ENCODE measurements around the gene PDZD2.
"Not testable (repeated sequence)": the region's sequence is repeated elsewhere in the genome, so short reads cannot be mapped to it uniquely, and the experiment has no call there.

PDZD2 gene

DNA sequence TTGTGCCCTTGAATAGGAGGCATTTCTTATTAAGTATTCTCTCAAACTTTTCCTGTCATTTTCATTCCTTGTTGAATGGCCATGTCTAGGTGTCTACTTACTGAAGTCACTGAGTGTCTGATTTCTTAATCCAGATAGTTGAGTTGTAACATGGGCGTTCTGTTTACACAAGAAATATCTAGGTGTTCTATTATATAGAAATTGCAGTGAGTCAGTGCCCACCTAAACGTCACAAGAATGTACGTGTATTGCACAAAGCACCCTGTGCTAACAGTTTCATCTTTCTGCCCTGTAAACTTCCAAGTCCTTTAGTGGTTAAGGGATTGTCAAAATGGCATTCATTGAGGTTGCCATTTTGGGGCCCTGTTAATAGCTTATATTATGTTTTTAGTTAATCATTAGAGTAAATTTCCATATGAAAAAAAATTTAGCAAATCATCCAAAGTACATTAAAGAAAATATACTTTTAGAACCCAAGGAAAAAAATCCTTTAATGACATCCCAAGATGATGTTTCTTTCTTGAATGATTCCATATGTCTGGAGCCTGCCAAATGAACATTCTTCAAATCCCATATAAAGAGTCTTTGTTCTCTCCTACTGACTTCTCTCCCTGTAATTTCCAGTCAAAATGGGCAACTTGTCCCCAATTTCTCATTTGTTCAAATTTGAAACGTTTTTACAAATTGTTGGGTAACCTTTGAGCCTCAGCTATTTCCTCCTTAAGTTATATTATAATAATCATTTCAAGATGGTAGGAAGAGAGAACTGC is 421.0 kb downstream of the PDZD2 start:
- Histone ChIP-seq H3K9me3 (ENCODE audit: control insufficient read depth, insufficient read depth, low read length) (no peaks in the 10 kb centered on the region), H3K4me1 (ENCODE audit: insufficient read depth, low read length) (no peaks in the 10 kb centered on the region), H3K36me3 (ENCODE audit: insufficient read depth, low read length) (no peaks in the 10 kb centered on the region), H3K9ac (ENCODE audit: low read depth, low read length) (no peak overlapping the region)

DNA sequence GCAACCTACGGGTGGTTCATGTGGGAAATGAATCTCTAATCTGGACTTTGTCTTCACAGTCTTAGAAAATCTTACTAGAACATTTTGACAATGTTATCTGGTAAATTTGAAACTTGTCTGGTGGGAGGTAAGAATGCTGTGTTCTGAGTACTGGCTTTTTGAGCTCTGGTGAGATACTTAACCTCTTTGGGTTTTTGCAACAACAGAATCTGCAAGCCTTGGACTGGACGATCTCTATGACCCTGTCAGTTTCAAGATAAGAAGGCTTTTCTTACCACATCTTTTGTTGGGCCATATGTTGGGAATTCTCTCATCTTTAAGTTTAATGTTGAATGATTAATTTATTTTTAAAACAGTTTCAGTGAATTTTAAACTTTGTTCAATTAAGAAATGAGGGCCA is 422.3 kb downstream of the PDZD2 start:
- Histone ChIP-seq H3K4me1 (ENCODE audit: insufficient read depth, low read length) (no peaks in the 10 kb centered on the region), H3K9me3 (ENCODE audit: control insufficient read depth, insufficient read depth, low read length) (no peaks in the 10 kb centered on the region), H3K36me3 (ENCODE audit: insufficient read depth, low read length) (no peaks in the 10 kb centered on the region), H3K9ac (ENCODE audit: low read depth, low read length) (no peak overlapping the region)

DNA sequence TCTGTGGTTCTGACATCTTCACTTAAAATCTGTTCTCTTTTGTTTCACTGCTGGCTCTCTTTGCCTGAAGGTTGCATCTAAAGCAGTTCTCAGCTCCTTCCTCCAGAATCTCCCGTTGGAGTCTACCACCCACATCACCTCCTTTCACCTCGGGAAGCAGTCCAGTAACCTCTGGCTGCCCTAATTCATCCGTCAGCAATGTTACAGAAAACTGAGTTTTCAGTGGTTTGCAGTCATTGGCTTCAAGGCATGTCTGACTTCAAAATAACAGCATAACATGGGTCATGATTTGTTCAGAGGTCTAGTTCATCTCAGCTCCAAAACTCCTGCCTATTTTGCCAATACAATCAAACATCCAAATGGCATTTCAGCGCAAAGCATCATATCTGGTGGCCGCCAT is 427.5 kb downstream of the PDZD2 start:
- Histone ChIP-seq H3K36me3 (ENCODE audit: insufficient read depth, low read length) (no peaks in the 10 kb centered on the region), H3K9ac (ENCODE audit: low read depth, low read length) (no peak overlapping the region), H3K4me1 (ENCODE audit: insufficient read depth, low read length) (no peaks in the 10 kb centered on the region), H3K9me3 (ENCODE audit: control insufficient read depth, insufficient read depth, low read length) (no peaks in the 10 kb centered on the region)

DNA sequence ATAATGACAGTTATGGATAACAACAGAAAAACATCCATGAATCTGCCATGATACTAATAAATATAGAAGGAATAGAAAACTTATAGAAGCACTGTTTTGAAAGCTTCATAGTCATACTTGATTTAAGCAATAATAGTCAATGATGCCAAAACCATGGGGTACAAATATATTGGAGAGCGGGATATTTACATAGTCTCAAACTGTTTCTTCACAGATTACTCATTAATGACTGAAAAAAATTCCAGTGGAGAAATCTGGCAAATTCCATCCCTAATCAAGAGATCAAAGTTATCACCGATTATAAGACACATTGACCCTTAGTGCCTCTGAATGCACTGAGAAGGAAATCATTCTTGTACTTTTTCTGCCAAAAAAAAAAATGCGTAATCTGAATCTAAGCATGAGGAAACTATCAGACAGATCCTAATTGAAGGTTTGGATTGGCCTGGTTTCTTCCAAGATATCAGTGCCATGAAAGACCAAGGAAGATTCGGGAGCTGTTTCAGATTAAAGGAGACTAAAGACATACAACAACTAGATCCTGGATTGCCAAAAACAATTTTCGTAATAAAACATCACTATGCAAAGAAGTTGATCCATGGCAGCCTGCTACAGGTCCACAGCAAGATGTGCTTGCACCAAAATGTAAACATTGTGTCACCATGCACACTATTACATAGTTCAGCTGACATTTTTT is 429.0 kb downstream of the PDZD2 start:
- H3K9ac ChIP-seq (ENCODE audit: low read depth, low read length) = no peak overlapping the region
- H3K36me3 ChIP-seq (ENCODE audit: insufficient read depth, low read length) = no peaks in the 10 kb centered on the region
- H3K4me1 ChIP-seq (ENCODE audit: insufficient read depth, low read length) = no peaks in the 10 kb centered on the region
- no peaks in the 10 kb centered on the region for H3K9me3 ChIP-seq (ENCODE audit: control insufficient read depth, insufficient read depth, low read length)

DNA sequence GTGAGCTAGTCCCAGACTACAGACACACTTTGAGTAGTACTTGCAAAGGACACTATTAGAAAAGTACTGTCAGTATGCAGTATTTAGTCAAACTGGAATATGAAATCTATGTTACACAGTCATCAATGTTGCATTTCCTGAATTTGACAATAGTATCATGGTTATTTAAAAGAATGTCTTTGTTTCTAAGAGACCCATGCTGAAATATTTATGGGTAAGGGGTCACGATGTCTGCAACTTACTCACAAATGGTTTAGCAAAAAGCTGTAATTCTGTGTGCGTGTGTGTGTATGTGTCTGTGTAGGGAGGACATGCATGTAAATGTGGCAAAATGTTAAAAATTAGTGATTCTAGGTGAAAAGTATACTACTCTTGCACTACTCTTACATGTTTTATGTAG is 429.6 kb downstream of the PDZD2 start:
- no peak overlapping the region for H3K9ac ChIP-seq (ENCODE audit: low read depth, low read length)

GRCh38 chr5:32069396-32069795 is 430.5 kb downstream of the PDZD2 start:
- H3K9ac ChIP-seq (ENCODE audit: low read depth, low read length) = no peak overlapping the region
- no peaks in the 10 kb centered on the region for H3K36me3 ChIP-seq (ENCODE audit: insufficient read depth, low read length)
- H3K9me3 ChIP-seq (ENCODE audit: control insufficient read depth, insufficient read depth, low read length) = peaks cover 4% of the 10 kb centered on the region; the same call in 1 of the 2 replicates
- no peaks in the 10 kb centered on the region for H3K4me1 ChIP-seq (ENCODE audit: insufficient read depth, low read length)

More for the DNA sequence above, 429.6 kb downstream of the PDZD2 start:
- peaks cover 4% of the 10 kb centered on the region; the same call in 1 of the 2 replicates for H3K9me3 ChIP-seq (ENCODE audit: control insufficient read depth, insufficient read depth, low read length)
- no peaks in the 10 kb centered on the region for H3K4me1 ChIP-seq (ENCODE audit: insufficient read depth, low read length)
- no peaks in the 10 kb centered on the region for H3K36me3 ChIP-seq (ENCODE audit: insufficient read depth, low read length)

DNA sequence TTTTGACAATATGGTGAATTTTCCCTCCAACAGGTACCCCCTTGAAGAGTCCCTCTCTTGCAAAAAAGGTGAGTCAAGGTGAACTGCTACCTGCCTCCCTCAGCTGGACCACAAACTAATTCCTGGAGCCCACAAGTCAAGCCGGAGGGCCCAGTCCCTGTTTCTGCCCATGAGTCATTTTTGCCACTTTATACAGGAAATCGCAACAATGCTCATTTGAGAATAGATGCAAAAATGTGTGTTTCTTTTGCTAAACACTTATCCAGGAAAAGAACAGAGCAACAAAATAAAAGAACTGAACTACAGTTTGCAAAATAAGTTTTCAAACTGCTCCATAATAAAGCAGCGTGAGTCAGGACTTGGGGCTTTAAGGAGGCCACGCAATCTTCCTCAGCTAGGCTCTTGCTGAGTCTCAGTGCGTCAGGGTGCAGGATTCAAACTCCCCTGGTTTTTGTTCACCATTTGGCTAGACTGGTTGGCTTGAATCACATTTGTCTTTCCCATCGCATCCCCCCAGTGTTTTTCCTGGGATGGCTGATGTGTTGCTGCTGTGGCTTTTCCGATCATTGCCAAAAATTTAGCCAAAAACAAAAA is 432.5 kb downstream of the PDZD2 start:
- Histone ChIP-seq H3K36me3 (ENCODE audit: insufficient read depth, low read length) (no peaks in the 10 kb centered on the region), H3K9me3 (ENCODE audit: control insufficient read depth, insufficient read depth, low read length) (peaks cover 4% of the 10 kb centered on the region; the same call in 1 of the 2 replicates), H3K9ac (ENCODE audit: low read depth, low read length) (no peak overlapping the region), H3K4me1 (ENCODE audit: insufficient read depth, low read length) (no peaks in the 10 kb centered on the region)

DNA sequence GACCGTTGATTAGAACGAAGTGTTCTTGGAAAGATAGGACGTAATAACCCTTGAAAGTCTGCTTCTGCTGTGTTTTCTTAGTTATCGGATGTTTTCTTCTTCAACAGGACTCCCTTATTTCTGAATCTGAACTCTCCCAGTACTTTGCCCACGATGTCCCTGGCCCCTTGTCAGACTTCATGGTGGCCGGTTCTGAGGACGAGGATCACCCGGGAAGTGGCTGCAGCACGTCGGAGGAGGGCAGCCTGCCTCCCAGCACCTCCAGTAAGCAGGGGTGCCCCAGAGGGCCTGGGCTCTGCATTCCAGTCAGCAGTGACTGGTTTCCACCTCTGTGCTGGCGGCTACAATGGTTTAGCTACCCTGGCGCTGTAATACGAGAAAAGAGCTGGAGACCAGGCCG is 433.1 kb downstream of the PDZD2 start:
- H3K4me1 ChIP-seq (ENCODE audit: insufficient read depth, low read length) = no peaks in the 10 kb centered on the region
- H3K36me3 ChIP-seq (ENCODE audit: insufficient read depth, low read length) = no peaks in the 10 kb centered on the region
- no peak overlapping the region for H3K9ac ChIP-seq (ENCODE audit: low read depth, low read length)
- H3K9me3 ChIP-seq (ENCODE audit: control insufficient read depth, insufficient read depth, low read length) = peaks cover 4% of the 10 kb centered on the region; the same call in 1 of the 2 replicates

DNA sequence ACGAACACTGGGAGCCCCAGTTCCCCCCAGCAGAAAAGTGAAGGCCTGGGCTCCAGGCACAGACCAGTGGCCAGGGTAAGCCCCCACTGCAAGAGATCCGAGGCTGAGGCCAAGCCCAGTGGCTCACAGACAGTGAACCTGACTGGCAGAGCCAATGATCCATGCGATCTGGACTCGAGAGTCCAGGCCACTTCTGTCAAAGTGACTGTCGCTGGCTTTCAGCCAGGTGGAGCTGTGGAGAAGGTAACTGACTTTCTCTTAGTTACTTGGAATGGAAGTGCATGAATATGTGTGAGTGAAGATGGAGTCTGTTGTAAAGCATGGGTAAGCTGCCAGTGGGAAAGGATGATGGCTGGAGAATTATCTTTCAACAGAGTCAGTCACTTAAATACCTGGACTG is 435.5 kb downstream of the PDZD2 start:
- Histone ChIP-seq H3K4me1 (ENCODE audit: insufficient read depth, low read length) (no peaks in the 10 kb centered on the region), H3K9ac (ENCODE audit: low read depth, low read length) (no peak overlapping the region), H3K36me3 (ENCODE audit: insufficient read depth, low read length) (no peaks in the 10 kb centered on the region; the same call in 1 of the 2 replicates), H3K9me3 (ENCODE audit: control insufficient read depth, insufficient read depth, low read length) (peaks cover 4% of the 10 kb centered on the region; the same call in 1 of the 2 replicates)

DNA sequence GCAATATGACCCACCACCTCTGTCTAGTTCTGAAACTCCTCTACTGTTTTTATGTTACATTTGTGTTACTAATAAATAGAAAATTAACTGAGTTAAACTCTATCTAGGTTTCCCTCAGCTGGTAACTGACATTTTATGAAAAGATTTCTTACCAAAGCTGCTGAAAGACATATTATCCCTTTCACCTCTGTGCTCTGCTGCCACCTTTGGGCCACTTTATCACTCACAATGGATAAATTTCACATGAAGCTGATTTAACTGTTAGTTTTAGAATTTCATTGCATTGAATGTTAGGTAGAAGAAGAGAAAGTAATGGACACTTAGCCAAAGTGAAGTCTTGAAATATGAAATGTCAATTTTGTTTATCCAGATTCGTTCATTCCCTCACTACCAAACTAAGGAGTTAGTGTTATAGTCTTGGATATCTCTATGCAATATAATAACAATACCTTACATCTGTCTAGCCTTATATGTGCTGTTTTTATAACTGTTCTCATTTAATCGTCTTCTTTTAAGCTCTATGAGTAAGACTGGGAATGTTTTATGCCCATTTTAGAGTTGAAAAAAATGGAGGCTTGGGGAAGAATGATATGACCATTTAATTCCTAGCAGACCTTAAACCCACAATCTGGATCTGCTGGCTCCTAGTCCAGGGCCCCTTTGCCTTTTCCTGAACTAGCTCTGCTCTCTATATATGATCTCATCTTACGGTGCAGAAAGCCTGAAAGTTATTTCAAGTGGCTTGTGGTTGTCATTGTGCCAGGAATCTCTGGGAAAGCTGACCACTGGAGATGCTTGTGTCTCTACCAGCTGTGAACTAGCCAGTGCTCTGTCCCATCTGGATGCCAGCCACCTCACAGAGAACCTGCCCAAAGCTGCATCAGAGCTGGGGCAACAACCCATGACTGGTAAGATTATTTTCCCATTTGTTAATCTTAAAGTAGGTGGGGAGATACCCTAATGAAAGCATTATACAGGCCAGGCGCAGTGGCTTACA is 438.1 kb downstream of the PDZD2 start:
- H3K9ac ChIP-seq (ENCODE audit: low read depth, low read length) = no peak overlapping the region
- no peaks in the 10 kb centered on the region; the same call in 1 of the 2 replicates for H3K36me3 ChIP-seq (ENCODE audit: insufficient read depth, low read length)
- H3K9me3 ChIP-seq (ENCODE audit: control insufficient read depth, insufficient read depth, low read length) = peaks cover 4% of the 10 kb centered on the region; the same call in 1 of the 2 replicates
- H3K4me1 ChIP-seq (ENCODE audit: insufficient read depth, low read length) = no peaks in the 10 kb centered on the region

- H3K9me3 ChIP-seq (ENCODE audit: control insufficient read depth, insufficient read depth, low read length); H3K4me1 ChIP-seq (ENCODE audit: insufficient read depth, low read length); H3K36me3 ChIP-seq (ENCODE audit: insufficient read depth, low read length); H3K9ac ChIP-seq (ENCODE audit: low read depth, low read length): not testable (repeated sequence)
Measured at GRCh38 chr5:32078855-32079254, 439.9 kb downstream of the PDZD2 start.

DNA sequence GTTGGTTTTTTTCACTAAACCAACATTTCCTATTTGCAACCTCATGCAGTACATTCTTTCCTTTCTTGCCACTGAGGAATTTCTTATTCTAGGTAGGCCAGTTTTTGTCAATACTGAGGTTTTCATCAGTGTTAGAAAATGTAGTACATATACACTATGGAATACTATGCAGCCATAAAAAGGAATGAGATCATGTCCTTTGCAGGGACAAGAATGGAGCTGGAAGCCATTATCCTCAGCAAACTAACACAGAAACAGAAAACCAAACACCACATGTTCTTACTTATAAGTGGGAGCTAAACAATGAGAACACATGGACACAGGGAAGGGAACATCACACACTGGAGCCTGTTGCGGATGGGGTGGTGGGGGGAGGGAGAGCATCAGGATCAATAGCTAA is 441.6 kb downstream of the PDZD2 start:
- not testable (repeated sequence) for H3K9me3 ChIP-seq (ENCODE audit: control insufficient read depth, insufficient read depth, low read length); H3K9ac ChIP-seq (ENCODE audit: low read depth, low read length); H3K36me3 ChIP-seq (ENCODE audit: insufficient read depth, low read length); H3K4me1 ChIP-seq (ENCODE audit: insufficient read depth, low read length)

GRCh38 chr5:32082701-32083100 is 443.8 kb downstream of the PDZD2 start:
- no peak overlapping the region for H3K9ac ChIP-seq (ENCODE audit: low read depth, low read length)
- H3K36me3 ChIP-seq (ENCODE audit: insufficient read depth, low read length) = no peaks in the 10 kb centered on the region; the same call in 1 of the 2 replicates
- H3K4me1 ChIP-seq (ENCODE audit: insufficient read depth, low read length) = no peaks in the 10 kb centered on the region
- H3K9me3 ChIP-seq (ENCODE audit: control insufficient read depth, insufficient read depth, low read length) = no peaks in the 10 kb centered on the region

- no peaks in the 10 kb centered on the region for H3K9me3 ChIP-seq (ENCODE audit: control insufficient read depth, insufficient read depth, low read length)
- H3K9ac ChIP-seq (ENCODE audit: low read depth, low read length) = no peak overlapping the region
- no peaks in the 10 kb centered on the region for H3K4me1 ChIP-seq (ENCODE audit: insufficient read depth, low read length)
- H3K36me3 ChIP-seq (ENCODE audit: insufficient read depth, low read length) = no peaks in the 10 kb centered on the region
Measured at GRCh38 chr5:32083981-32084430, 445.1 kb downstream of the PDZD2 start.
